Heart left ventricle (tissue), 16 donors: ENCODE results near the gene PCSK4. TPM values are rescaled to one million over a fixed set of nuclear protein-coding genes. Genes with fewer than 3 reads are reported as not detected.
"Not testable (repeated sequence)": the region's sequence is repeated elsewhere in the genome, so short reads cannot be mapped to it uniquely, and the experiment has no call there.

Source experiments
- ATAC-seq, 4 donors: fragments of 200-7000 bp; cut with Tn5 transposase; one replicate each; pipeline ENCODE4 v1.9.1; 2020 to 2022; ENCODE audit warnings: moderate library complexity in 4 of 4, mild to moderate bottlenecking in 3 of 4, moderate number of reproducible peaks in 1 of 4
- DNase-seq, 5 donors: peaks; one replicate each; pipeline ENCODE4 v3.0.0-alpha.2; 2020
- H3K27ac ChIP-seq, 12 donors: fragments of 200-600 bp; sonication (generic) in 4 of 12; one replicate each; pipeline versions ENCODE4 v1.5.0 to v1.8.0; 2016 to 2022; ENCODE audit warnings: mild to moderate bottlenecking in 2 of 12
- H3K27me3 ChIP-seq, 9 donors: fragments of 200-600 bp; sonication (generic) in 2 of 9; one replicate each; pipeline versions ENCODE4 v1.5.1 to v1.8.0; 2016 to 2022; ENCODE audit warnings: mild to moderate bottlenecking in 3 of 9
- H3K36me3 ChIP-seq, 9 donors: fragments of 200-600 bp; sonication (generic) in 2 of 9; one replicate each; pipeline versions ENCODE4 v1.5.0 to v1.8.0; 2018 to 2022; ENCODE audit warnings: mild to moderate bottlenecking in 2 of 9
- H3K4me1 ChIP-seq, 12 donors: fragments of 200-600 bp; sonication (generic) in 4 of 12; one replicate each; pipeline versions ENCODE4 v1.5.0 to v1.8.0; 2016 to 2022; ENCODE audit warnings: mild to moderate bottlenecking in 3 of 12
- H3K4me3 ChIP-seq, 12 donors: fragments of 200-600 bp; sonication (generic) in 4 of 12; one replicate each; pipeline versions ENCODE4 v1.5.0 to v1.8.0; 2017 to 2022; ENCODE audit warnings: mild to moderate bottlenecking in 9 of 12, moderate library complexity in 4 of 12
- H3K9me3 ChIP-seq, 12 donors: fragments of 200-600 bp; sonication (generic) in 4 of 12; one replicate each; pipeline versions ENCODE4 v1.5.0 to v1.8.0; 2016 to 2022; ENCODE audit warnings: mild to moderate bottlenecking in 1 of 12
- POLR2A ChIP-seq, 2 donors: fragments of 450-650 bp; IDR thresholded peaks; one replicate each; pipeline ENCODE4 v1.6.1; 2017; ENCODE audit warnings: antibody characterized with exemption in 2 of 2, mild to moderate bottlenecking in 2 of 2, moderate library complexity in 2 of 2
- WGBS, 4 donors: extraction: QIAGEN DNeasy Blood & Tissue Kit in 2 of 4; methylation state at CpG; one replicate each; pipeline versions ENCODE4 v1.1.5 to v1.1.7; 2013 to 2018; 5-methylcytosine and 5-hydroxymethylcytosine counted together
- intact Hi-C, 10 donors: fragments of 100-400 bp; cut with DNase I; formaldehyde crosslinking; loops; one replicate each; pipeline versions ENCODE4 v1.11.1 to v1.14.2; 2022
- polyA plus RNA-seq, 2 donors: library from polyadenylated mRNA; stranded (reverse); fragments of 200-250 nt; gene quantifications; one replicate each; pipeline ENCODE4 v1.2.3, GENCODE V29; 2013
- total RNA-seq, 9 donors: library from RNA; depleted of rRNA in 2 of 9; stranded (reverse); fragments of >200 nt in 2 of 9; fragmentation: NEBNext Ultra II Directional in 3 of 9; extraction: Animal tissue kit (Norgen Biotek cat#: 25700) in 3 of 9; gene quantifications; one replicate each; pipeline versions ENCODE4 v1.1.0 to v1.2.4, GENCODE V29; 2016 to 2023
- TF ChIP-seq, protein P1 (sequence below), 12 donors: fragments of 200-600 bp; sonication (generic) in 4 of 12; IDR thresholded peaks; one replicate each; pipeline versions ENCODE4 v1.5.0 to v1.8.0; 2018 to 2022; ENCODE audit warnings: antibody characterized with exemption in 12 of 12, mild to moderate bottlenecking in 5 of 12
- donor health status: ischemic (EF 13 %, LVEDD 7.1; RV severe dilation, severe dysfunction).
- donor health status: healthy with polysubstance abuse.
- donor health status: DM: no; HTN: yes; CAD: no.
- donor health status: DM: no; HTN: no; CAD: no.
- donor health status: ischemic (EF 25% LVEDD 6.9; RV normal size, moderate dysfunction).
- donor health status: ischemic (EF 25% LVEDD 5.7; RV mildly dilated, moderate dysfunction).
- donor health status: healthy.
- donor health status: DM: yes; HTN: yes; CAD: no.
- donor health status: ischemic (EF 35%, LVEDD 5.7; RV mildly dilated, moderate dysfunction).
- donor health status: nonischemic (EF 11% LVEDD 7.7; RV severe dilation, severe dysfunction).
- donor health status: DM: yes; HTN: yes; CAD: no.
- donor health status: PGD.
- donor health status: ischemic (EF 29% LVEDD 5.4; RV normal size, mild dysfunction).
- donor health status: nonischemic (EF 23%, LVEDD 6.1; RV moderate dilation, normal function).

The PCSK4 gene
- total and polyA plus RNA-seq, 11 donors = 0.31 to 1.9 (median 1.2) TPM

DNA sequence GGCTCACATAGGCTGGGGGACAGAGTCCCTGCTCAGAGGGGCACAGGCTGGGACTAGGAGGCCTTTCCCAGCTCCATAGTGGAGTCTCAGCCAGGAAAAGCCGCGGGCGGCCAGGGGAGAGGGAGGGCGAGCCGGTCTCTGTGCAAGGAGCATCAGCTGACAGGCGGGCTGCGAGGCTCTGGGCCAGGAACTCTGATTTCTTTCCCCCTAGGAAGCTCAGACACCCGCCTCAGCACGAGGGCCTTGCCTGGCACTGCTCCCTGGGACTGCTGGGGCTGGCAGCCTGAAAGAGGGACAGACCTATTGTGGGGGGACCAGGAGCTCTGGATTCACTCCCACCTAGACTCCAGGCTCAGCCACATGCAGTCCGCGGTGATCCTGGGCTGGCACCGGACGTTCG is 31.5 kb upstream of the PCSK4 start:
- peak; percentile 38 to 86 (median 50) for ATAC-seq
- Histone ChIP-seq H3K4me1 (peaks cover 0 to 20% (median 0%) of the 10 kb centered on the region in 12 donors), H3K27ac (peak overlapping the region in 6 of 12 donors; percentile 4 to 68 (median 56))

DNA sequence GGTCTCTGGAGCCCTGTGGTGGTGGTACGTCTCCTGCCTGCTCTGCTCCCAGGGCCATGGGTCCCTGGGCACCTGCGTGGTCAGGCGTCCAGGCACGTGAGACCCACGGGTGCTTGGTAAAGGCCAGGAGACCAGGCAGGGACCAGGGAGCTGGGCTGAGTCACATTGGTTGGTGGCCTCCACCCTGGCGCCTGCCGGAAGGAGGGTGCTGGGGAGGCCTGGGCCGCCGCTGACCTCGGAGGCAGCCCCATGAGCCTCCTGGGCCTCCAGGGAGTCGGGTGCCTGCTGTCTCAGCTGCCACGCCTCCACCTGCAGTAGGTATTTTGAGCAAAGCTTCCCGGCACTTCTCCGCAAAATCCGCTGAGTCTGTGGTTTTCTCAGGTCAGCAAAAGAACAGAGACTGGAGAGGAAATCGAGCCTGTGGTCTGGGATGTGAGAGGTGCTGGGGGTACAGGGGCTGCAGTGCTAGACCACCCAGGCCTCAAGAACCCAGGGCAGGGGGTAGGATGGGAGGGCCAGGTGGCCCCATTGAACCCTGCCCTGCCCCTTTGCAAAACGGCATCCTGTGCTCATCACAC is 30.1 kb upstream of the PCSK4 start:
- no peak overlapping the region for H3K27ac ChIP-seq
- peaks cover 0 to 28% (median 15%) of the 10 kb centered on the region in 9 donors for H3K27me3 ChIP-seq
- H3K4me1 ChIP-seq = peaks cover 0 to 20% (median 0%) of the 10 kb centered on the region in 12 donors
- TF ChIP-seq, protein P1, sequence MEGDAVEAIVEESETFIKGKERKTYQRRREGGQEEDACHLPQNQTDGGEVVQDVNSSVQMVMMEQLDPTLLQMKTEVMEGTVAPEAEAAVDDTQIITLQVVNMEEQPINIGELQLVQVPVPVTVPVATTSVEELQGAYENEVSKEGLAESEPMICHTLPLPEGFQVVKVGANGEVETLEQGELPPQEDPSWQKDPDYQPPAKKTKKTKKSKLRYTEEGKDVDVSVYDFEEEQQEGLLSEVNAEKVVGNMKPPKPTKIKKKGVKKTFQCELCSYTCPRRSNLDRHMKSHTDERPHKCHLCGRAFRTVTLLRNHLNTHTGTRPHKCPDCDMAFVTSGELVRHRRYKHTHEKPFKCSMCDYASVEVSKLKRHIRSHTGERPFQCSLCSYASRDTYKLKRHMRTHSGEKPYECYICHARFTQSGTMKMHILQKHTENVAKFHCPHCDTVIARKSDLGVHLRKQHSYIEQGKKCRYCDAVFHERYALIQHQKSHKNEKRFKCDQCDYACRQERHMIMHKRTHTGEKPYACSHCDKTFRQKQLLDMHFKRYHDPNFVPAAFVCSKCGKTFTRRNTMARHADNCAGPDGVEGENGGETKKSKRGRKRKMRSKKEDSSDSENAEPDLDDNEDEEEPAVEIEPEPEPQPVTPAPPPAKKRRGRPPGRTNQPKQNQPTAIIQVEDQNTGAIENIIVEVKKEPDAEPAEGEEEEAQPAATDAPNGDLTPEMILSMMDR (IDR thresholded peaks at IDR 0.05) = no peak
- TF ChIP-seq POLR2A (IDR thresholded peaks at IDR 0.05) = no peak
- intact Hi-C loops = loop anchor here in 2 of 10 donors (10.0 kb wide), 1 partner anchor 235 kb away; the partner anchor contains the start of gene EFNA2 (in 2 of the 2)
- ATAC-seq (no peak), DNase-seq (no peak)
- H3K36me3 ChIP-seq = no peaks in the 10 kb centered on the region
- 78 to 87% (median 83%) methylated on average over 10 to 17 of the region's 17 CpGs for WGBS, 4 donors
- H3K9me3 ChIP-seq = no peaks in the 10 kb centered on the region
- no peak overlapping the region for H3K4me3 ChIP-seq

More for the DNA sequence above, 31.5 kb upstream of the PCSK4 start:
- Histone ChIP-seq H3K4me3 (no peak overlapping the region), H3K9me3 (no peaks in the 10 kb centered on the region), H3K27me3 (peaks cover 6 to 42% (median 29%) of the 10 kb centered on the region in 9 donors), H3K36me3 (no peaks in the 10 kb centered on the region)
- peak in 3 of 5 donors; percentile 45 to 63 (median 52) for DNase-seq
- 22 to 35% (median 30%) methylated on average over 9 to 14 of the region's 14 CpGs for WGBS, 4 donors
- intact Hi-C loops = loop anchor here in 2 of 10 donors (10.0 kb wide), 1 partner anchor 237 kb away; the partner anchor contains the start of gene EFNA2 (in 2 of the 2)
- TF ChIP-seq, protein P1 (IDR thresholded peaks at IDR 0.05) = no peak
- TF ChIP-seq POLR2A (IDR thresholded peaks at IDR 0.05) = no peak

DNA sequence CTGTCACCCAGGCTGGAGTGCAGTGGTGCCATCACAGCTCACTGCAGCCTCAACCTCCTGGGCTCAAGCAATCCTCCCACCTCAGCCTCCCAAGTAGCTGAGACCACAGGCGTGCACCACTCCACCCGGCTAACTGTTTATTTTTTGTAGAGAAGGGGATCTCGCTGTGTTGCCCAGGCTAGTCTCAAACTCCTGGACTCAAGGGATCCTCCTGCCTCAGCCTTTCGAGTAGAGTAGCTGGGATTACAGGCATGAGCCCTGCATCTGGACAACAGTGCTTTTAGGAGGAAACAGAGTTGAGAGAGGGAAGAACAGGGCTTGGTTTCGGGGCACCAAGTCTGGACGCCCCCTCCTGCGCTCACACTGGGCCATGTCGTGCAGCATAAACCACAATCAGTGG is 29.7 kb upstream of the PCSK4 start:
- H3K36me3 ChIP-seq, H3K9me3 ChIP-seq, H3K4me3 ChIP-seq, DNase-seq, ATAC-seq, H3K27ac ChIP-seq: not testable (repeated sequence)
- peaks cover 0 to 27% (median 13%) of the 10 kb centered on the region in 9 donors for H3K27me3 ChIP-seq
- WGBS, 4 donors = 80 to 90% (median 85%) methylated on average over 7 to 8 of the region's 8 CpGs
- intact Hi-C loops = loop anchor here in 4 of 10 donors (5.0 to 10.0 kb wide), 3 partner anchors 235 to 245 kb away; partner anchors contain the start of genes EFNA2 (in 2 of the 4) and FAM174C (in 1 of the 4)
- peaks cover 0 to 20% (median 0%) of the 10 kb centered on the region in 12 donors for H3K4me1 ChIP-seq

DNA sequence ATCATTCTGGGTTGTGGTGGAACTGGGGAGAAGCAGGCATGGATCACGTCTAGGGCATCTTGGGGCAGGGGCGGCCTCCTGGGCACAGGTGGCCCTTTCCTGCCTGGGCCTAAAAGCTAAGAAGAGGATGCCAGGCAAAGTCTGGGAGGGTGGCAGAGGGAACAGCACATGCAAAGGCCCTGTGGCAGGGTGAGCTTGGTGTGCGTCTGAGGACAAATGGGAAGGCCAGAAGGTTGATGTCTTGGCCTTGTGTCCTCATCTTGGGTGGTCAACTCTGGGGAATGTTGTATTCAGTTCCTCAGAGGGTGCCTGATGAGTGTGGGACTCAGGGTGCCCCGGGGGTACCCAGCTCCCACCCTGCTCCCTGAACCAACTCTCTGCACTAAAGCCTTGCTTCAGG is 28.3 kb upstream of the PCSK4 start:
- WGBS, 4 donors = 80 to 91% (median 84%) methylated on average over 4 of the region's 4 CpGs
- no peak for DNase-seq
- intact Hi-C loops = loop anchor here in 2 of 10 donors (5.0 to 10.0 kb wide), 2 partner anchors 236 to 244 kb away; partner anchors contain the start of gene FAM174C (in 1 of the 2)
- no peaks in the 10 kb centered on the region for H3K9me3 ChIP-seq
- H3K36me3 ChIP-seq = no peaks in the 10 kb centered on the region
- no peak for TF ChIP-seq POLR2A (IDR thresholded peaks at IDR 0.05)
- H3K27me3 ChIP-seq = peaks cover 0 to 26% (median 8%) of the 10 kb centered on the region in 9 donors
- H3K27ac ChIP-seq = no peak overlapping the region
- H3K4me3 ChIP-seq = no peak overlapping the region
- no peak for ATAC-seq
- peaks cover 0 to 16% (median 3%) of the 10 kb centered on the region in 12 donors for H3K4me1 ChIP-seq

DNA sequence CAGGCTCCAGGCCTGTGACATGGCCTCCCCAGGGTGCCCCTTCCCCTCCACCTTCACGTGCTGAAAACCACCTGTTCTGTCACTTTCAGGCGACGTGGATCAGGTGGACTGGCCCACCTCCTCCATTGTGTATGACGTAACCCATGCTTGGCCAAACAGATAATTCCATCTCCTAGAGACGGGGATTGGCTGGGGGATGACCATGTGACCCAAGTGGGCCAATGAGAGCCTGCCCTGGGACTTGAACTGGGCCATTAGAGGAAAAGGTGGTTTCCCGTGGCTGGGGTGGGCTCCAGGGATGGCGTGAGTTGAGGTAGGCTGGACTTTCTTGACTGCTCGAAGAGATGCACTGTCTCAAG is 26.2 kb upstream of the PCSK4 start:
- Histone ChIP-seq H3K4me3 (no peak overlapping the region), H3K27ac (no peak overlapping the region), H3K4me1 (peaks cover 0 to 28% (median 7%) of the 10 kb centered on the region in 12 donors), H3K36me3 (no peaks in the 10 kb centered on the region), H3K27me3 (peaks cover 0 to 28% (median 5%) of the 10 kb centered on the region in 9 donors), H3K9me3 (no peaks in the 10 kb centered on the region)
- ATAC-seq (no peak), DNase-seq (no peak)
- TF ChIP-seq, protein P1 (IDR thresholded peaks at IDR 0.05) = no peak
- TF ChIP-seq POLR2A (IDR thresholded peaks at IDR 0.05) = no peak
- 74 to 85% (median 80%) methylated on average over 8 of the region's 8 CpGs for WGBS, 4 donors
- intact Hi-C loops = loop anchor here in 2 of 10 donors (5.0 to 10.0 kb wide), 2 partner anchors 234 to 242 kb away; partner anchors contain the start of gene FAM174C (in 1 of the 2)
